ENCODE measurements around the gene TRA2B.

DNA sequence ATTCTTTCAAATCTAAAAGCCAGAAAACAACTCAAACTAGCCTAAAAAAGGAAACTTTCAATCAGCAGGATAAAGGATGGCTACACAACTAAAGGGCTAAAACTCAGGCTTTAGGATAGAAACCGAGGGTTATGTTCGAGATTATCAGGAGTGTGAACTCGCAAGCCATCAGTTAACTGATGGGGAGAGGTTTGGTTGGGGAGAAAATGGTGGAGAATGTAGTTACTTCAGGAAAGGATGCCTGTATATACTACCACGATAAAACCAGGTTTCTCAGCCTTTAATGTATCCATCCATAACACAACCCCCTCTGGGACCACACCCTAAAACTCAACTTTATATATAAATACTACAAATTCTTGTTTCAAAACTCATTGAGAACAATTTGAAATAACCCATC is 22.2 kb downstream of the TRA2B start:
- TF ChIP-seq, protein P1, sequence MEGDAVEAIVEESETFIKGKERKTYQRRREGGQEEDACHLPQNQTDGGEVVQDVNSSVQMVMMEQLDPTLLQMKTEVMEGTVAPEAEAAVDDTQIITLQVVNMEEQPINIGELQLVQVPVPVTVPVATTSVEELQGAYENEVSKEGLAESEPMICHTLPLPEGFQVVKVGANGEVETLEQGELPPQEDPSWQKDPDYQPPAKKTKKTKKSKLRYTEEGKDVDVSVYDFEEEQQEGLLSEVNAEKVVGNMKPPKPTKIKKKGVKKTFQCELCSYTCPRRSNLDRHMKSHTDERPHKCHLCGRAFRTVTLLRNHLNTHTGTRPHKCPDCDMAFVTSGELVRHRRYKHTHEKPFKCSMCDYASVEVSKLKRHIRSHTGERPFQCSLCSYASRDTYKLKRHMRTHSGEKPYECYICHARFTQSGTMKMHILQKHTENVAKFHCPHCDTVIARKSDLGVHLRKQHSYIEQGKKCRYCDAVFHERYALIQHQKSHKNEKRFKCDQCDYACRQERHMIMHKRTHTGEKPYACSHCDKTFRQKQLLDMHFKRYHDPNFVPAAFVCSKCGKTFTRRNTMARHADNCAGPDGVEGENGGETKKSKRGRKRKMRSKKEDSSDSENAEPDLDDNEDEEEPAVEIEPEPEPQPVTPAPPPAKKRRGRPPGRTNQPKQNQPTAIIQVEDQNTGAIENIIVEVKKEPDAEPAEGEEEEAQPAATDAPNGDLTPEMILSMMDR (IDR thresholded peaks at IDR 0.05), result no peak
- no peak for TF ChIP-seq EP300 (IDR thresholded peaks at IDR 0.05)
